ENCODE measurements around the gene TMEM165.
"Not testable (repeated sequence)": the region's sequence is repeated elsewhere in the genome, so short reads cannot be mapped to it uniquely, and the experiment has no call there.

DNA sequence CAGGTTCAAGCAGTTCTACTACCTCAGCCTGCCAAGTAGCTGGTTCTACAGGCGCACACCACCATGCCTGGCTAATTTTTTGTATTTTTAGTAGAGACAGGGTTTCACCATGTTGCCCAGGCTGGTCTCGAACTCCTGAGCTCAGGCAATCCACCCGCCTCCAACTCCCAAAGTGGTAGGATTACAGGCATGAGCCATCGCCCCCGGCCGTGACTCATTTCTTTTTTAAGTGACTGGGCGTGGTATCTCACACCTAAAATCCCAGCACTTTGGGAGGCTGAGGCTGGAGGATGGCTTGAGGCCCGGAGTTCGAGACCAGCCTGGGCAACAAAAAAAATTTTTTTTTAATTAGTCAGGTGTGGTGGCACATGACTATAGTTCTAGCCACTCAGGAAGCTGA lies 32.8 kb upstream of the TMEM165 start:
- not testable (repeated sequence) for TF ChIP-seq CTCF (tag by site-specific recombination; IDR thresholded peaks at IDR 0.05); ZNF138 (tag by site-specific recombination; IDR thresholded peaks at IDR 0.05; ENCODE audit: borderline replicate concordance); ZBTB8A (tag by site-specific recombination; IDR thresholded peaks at IDR 0.05); ZNF174 (tag by site-specific recombination; IDR thresholded peaks at IDR 0.05); ZFP3 (tag by site-specific recombination; IDR thresholded peaks at IDR 0.05; ENCODE audit: low read depth); KLF9 (tag by site-specific recombination; IDR thresholded peaks at IDR 0.05; ENCODE audit: low read depth); TCF7L2 (IDR thresholded peaks at IDR 0.05; ENCODE audit: borderline replicate concordance, low read depth, low read length)
- TF ChIP-seq, protein P1, sequence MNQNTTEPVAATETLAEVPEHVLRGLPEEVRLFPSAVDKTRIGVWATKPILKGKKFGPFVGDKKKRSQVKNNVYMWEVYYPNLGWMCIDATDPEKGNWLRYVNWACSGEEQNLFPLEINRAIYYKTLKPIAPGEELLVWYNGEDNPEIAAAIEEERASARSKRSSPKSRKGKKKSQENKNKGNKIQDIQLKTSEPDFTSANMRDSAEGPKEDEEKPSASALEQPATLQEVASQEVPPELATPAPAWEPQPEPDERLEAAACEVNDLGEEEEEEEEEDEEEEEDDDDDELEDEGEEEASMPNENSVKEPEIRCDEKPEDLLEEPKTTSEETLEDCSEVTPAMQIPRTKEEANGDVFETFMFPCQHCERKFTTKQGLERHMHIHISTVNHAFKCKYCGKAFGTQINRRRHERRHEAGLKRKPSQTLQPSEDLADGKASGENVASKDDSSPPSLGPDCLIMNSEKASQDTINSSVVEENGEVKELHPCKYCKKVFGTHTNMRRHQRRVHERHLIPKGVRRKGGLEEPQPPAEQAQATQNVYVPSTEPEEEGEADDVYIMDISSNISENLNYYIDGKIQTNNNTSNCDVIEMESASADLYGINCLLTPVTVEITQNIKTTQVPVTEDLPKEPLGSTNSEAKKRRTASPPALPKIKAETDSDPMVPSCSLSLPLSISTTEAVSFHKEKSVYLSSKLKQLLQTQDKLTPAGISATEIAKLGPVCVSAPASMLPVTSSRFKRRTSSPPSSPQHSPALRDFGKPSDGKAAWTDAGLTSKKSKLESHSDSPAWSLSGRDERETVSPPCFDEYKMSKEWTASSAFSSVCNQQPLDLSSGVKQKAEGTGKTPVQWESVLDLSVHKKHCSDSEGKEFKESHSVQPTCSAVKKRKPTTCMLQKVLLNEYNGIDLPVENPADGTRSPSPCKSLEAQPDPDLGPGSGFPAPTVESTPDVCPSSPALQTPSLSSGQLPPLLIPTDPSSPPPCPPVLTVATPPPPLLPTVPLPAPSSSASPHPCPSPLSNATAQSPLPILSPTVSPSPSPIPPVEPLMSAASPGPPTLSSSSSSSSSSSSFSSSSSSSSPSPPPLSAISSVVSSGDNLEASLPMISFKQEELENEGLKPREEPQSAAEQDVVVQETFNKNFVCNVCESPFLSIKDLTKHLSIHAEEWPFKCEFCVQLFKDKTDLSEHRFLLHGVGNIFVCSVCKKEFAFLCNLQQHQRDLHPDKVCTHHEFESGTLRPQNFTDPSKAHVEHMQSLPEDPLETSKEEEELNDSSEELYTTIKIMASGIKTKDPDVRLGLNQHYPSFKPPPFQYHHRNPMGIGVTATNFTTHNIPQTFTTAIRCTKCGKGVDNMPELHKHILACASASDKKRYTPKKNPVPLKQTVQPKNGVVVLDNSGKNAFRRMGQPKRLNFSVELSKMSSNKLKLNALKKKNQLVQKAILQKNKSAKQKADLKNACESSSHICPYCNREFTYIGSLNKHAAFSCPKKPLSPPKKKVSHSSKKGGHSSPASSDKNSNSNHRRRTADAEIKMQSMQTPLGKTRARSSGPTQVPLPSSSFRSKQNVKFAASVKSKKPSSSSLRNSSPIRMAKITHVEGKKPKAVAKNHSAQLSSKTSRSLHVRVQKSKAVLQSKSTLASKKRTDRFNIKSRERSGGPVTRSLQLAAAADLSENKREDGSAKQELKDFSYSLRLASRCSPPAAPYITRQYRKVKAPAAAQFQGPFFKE (tag by site-specific recombination; IDR thresholded peaks at IDR 0.05; ENCODE audit: borderline replicate concordance), result not testable (repeated sequence)

All from HEK293 (cell line).